WTC11 (cell line): ENCODE measurements around the gene FLT1. TPM values are rescaled to one million over a fixed set of nuclear protein-coding genes. Genes with fewer than 3 reads are reported as not detected.

Source experiments
- ATAC-seq: fragments of 200-7000 bp; cut with Tn5 transposase; 2 replicates; pipeline ENCODE4 v1.10.0; 2021; ENCODE audit warnings: mild to moderate bottlenecking, moderate library complexity
- CTCF ChIA-PET: fragments of 300-600 bp; sonication (Branson Sonifier 250); formaldehyde crosslinking; loops from one replicate; lab custom pipeline; 2021; ENCODE audit warnings: antibody characterized with exemption; lab: Charles Lee
- POLR2A ChIA-PET: fragments of 350-600 bp; sonication (Branson Sonifier 250); formaldehyde crosslinking; loops from one replicate; lab custom pipeline; 2021; ENCODE audit warnings: antibody characterized with exemption; lab: Charles Lee
- DNase-seq: peaks from one replicate; pipeline ENCODE4 v3.0.0; 2021; ENCODE audit warnings: low spot score
- H3K27ac Mint-ChIP-seq: 2 replicates; pipeline ENCODE4 v1.8.0; 2021; ENCODE audit warnings: mixed read lengths
- H3K27me3 Mint-ChIP-seq: 2 replicates; pipeline ENCODE4 v1.8.0; 2021; ENCODE audit warnings: low read depth, mild to moderate bottlenecking, moderate library complexity, mixed read lengths
- H3K36me3 Mint-ChIP-seq: 2 replicates; pipeline ENCODE4 v1.8.0; 2021; ENCODE audit warnings: mixed read lengths
- H3K4me1 Mint-ChIP-seq: 2 replicates; pipeline ENCODE4 v1.8.0; 2022; ENCODE audit warnings: mixed read lengths
- H3K4me3 Mint-ChIP-seq: 2 replicates; pipeline ENCODE4 v1.8.0; 2021; ENCODE audit warnings: mild to moderate bottlenecking, moderate library complexity, mixed read lengths
- H3K9me3 Mint-ChIP-seq: 2 replicates; pipeline ENCODE4 v1.8.0; 2021; ENCODE audit warnings: mixed read lengths
- ATF1 ChIP-seq: sonication (generic); formaldehyde crosslinking; IDR thresholded peaks from 2 replicates; pipeline ENCODE4 v1.8.1; 2023; ENCODE audit warnings: mild to moderate bottlenecking, moderate library complexity, missing genetic modification reagents
- CREM ChIP-seq: sonication (generic); formaldehyde crosslinking; IDR thresholded peaks from 2 replicates; pipeline ENCODE4 v1.8.1; 2022; ENCODE audit warnings: mild to moderate bottlenecking, missing genetic modification reagents, moderate library complexity
- ERG ChIP-seq: fragments of 250-450 bp; sonication (Bioruptor Pico); IDR thresholded peaks from 2 replicates; pipeline ENCODE4 v1.8.0; 2021; ENCODE audit warnings: mild to moderate bottlenecking
- FOXP1 ChIP-seq: sonication (generic); formaldehyde crosslinking; IDR thresholded peaks from 2 replicates; pipeline ENCODE4 v1.8.0; 2022; ENCODE audit warnings: missing genetic modification reagents, mild to moderate bottlenecking, moderate library complexity, borderline replicate concordance
- GTF2I ChIP-seq: fragments of 250-450 bp; sonication (Bioruptor Pico); conservative IDR thresholded peaks from 2 replicates; pipeline ENCODE4 v1.4.0; 2021; ENCODE audit warnings: mild to moderate bottlenecking
- HMGXB4 ChIP-seq: sonication (generic); formaldehyde crosslinking; IDR thresholded peaks from 2 replicates; pipeline ENCODE4 v1.8.1; 2023; ENCODE audit warnings: mild to moderate bottlenecking, moderate library complexity, missing genetic modification reagents
- IRF2 ChIP-seq: sonication (generic); formaldehyde crosslinking; IDR thresholded peaks from 2 replicates; pipeline ENCODE4 v1.8.0; 2022; ENCODE audit warnings: low read depth, missing genetic modification reagents, borderline replicate concordance
- JAZF1 ChIP-seq: fragments of 250-450 bp; sonication (Bioruptor Pico); IDR thresholded peaks from 2 replicates; pipeline ENCODE4 v1.9.0; 2021; ENCODE audit warnings: moderate library complexity, mild to moderate bottlenecking, inconsistent platforms
- KAT7 ChIP-seq: sonication (generic); formaldehyde crosslinking; IDR thresholded peaks from 2 replicates; pipeline ENCODE4 v1.8.1; 2023; ENCODE audit warnings: missing genetic modification reagents, mild to moderate bottlenecking, borderline replicate concordance
- MAX ChIP-seq: sonication (generic); formaldehyde crosslinking; IDR thresholded peaks from 2 replicates; pipeline ENCODE4 v1.8.0; 2022; ENCODE audit warnings: mild to moderate bottlenecking, missing genetic modification reagents
- MXD4 ChIP-seq: fragments of 250-450 bp; sonication (Bioruptor Pico); IDR thresholded peaks from 2 replicates; pipeline ENCODE4 v1.8.0; 2021; ENCODE audit warnings: mild to moderate bottlenecking, moderate library complexity, borderline replicate concordance
- NFATC4 ChIP-seq: fragments of 250-450 bp; sonication (Bioruptor Pico); IDR thresholded peaks from 2 replicates; pipeline ENCODE4 v1.9.0; 2021; ENCODE audit warnings: mild to moderate bottlenecking
- NR1H2 ChIP-seq: sonication (generic); formaldehyde crosslinking; IDR thresholded peaks from 2 replicates; pipeline ENCODE4 v1.9.0; 2021; ENCODE audit warnings: mild to moderate bottlenecking, moderate library complexity, missing genetic modification reagents
- PREB ChIP-seq: sonication (generic); formaldehyde crosslinking; IDR thresholded peaks from 2 replicates; pipeline ENCODE4 v1.8.1; 2022; ENCODE audit warnings: mild to moderate bottlenecking, missing genetic modification reagents, moderate library complexity, borderline replicate concordance
- PRRX2 ChIP-seq: fragments of 250-450 bp; sonication (Bioruptor Pico); IDR thresholded peaks from 2 replicates; pipeline ENCODE4 v1.8.0; 2021; ENCODE audit warnings: mild to moderate bottlenecking
- SMAD3 ChIP-seq: sonication (generic); formaldehyde crosslinking; IDR thresholded peaks from 2 replicates; pipeline ENCODE4 v1.8.0; 2022; ENCODE audit warnings: missing genetic modification reagents, mild to moderate bottlenecking, borderline replicate concordance
- SOX15 ChIP-seq: fragments of 250-450 bp; sonication (Bioruptor Pico); IDR thresholded peaks from 2 replicates; pipeline ENCODE4 v1.9.0; 2021; ENCODE audit warnings: mild to moderate bottlenecking
- STAT6 ChIP-seq: sonication (generic); formaldehyde crosslinking; conservative IDR thresholded peaks from 2 replicates; pipeline ENCODE4 v1.8.1; 2023; ENCODE audit warnings: mild to moderate bottlenecking, low read depth, missing genetic modification reagents, moderate library complexity
- TEAD1 ChIP-seq: sonication (generic); formaldehyde crosslinking; IDR thresholded peaks from 2 replicates; pipeline ENCODE4 v1.8.0; 2022; ENCODE audit warnings: mild to moderate bottlenecking, missing genetic modification reagents
- ZMAT4 ChIP-seq: fragments of 250-450 bp; sonication (Bioruptor Pico); IDR thresholded peaks from 2 replicates; pipeline ENCODE4 v1.9.0; 2021; ENCODE audit warnings: mild to moderate bottlenecking
- ZNF232 ChIP-seq: sonication (generic); formaldehyde crosslinking; IDR thresholded peaks from 2 replicates; pipeline ENCODE4 v1.8.0; 2022; ENCODE audit warnings: mild to moderate bottlenecking, missing genetic modification reagents
- ZNF317 ChIP-seq: sonication (generic); formaldehyde crosslinking; IDR thresholded peaks from 2 replicates; pipeline ENCODE4 v1.8.1; 2023; ENCODE audit warnings: low read depth, mild to moderate bottlenecking, moderate library complexity, missing genetic modification reagents, borderline replicate concordance
- ZNF671 ChIP-seq: fragments of 250-450 bp; sonication (Bioruptor Pico); IDR thresholded peaks from 2 replicates; pipeline ENCODE4 v1.8.0; 2021; ENCODE audit warnings: mild to moderate bottlenecking
- ZSCAN18 ChIP-seq: fragments of 250-450 bp; sonication (Bioruptor Pico); IDR thresholded peaks from 2 replicates; pipeline ENCODE4 v2.1.2; 2022; ENCODE audit warnings: mild to moderate bottlenecking, moderate library complexity
- total RNA-seq: library from RNA; stranded (reverse); gene quantifications from 3 replicates; pipeline ENCODE4 v1.2.3, GENCODE V29; 2021

The FLT1 gene
- total RNA-seq, 1 experiment from 2014 or later = 66.3 TPM

GRCh38 chr13:28283600-28283999, 211.3 kb downstream of the FLT1 start:
- TF ChIP-seq GTF2I (CRISPR knock-in tag) = no peak
- no peak for TF ChIP-seq JAZF1 (CRISPR knock-in tag)
- no peak for TF ChIP-seq MXD4 (CRISPR knock-in tag)
- TF ChIP-seq ZMAT4 (CRISPR knock-in tag) = no peak
- TF ChIP-seq CREM (CRISPR knock-in tag) = no peak
- no peak for TF ChIP-seq ZNF317 (CRISPR knock-in tag)
- no peak for TF ChIP-seq IRF2
- POLR2A ChIA-PET = no interaction called here
- Mint-ChIP-seq H3K4me3 (no peak overlapping the region), H3K36me3 (peaks cover 42% of the 10 kb centered on the region), H3K9me3 (no peaks in the 10 kb centered on the region), H3K4me1 (peaks cover 16% of the 10 kb centered on the region), H3K27ac (no peak overlapping the region), H3K27me3 (no peaks in the 10 kb centered on the region)
- DNase-seq (no peak), ATAC-seq (no peak)
- CTCF ChIA-PET = no interaction called here

GRCh38 chr13:28282451-28282850, 212.5 kb downstream of the FLT1 start:
- CTCF ChIA-PET = no interaction called here
- Mint-ChIP-seq H3K9me3 (no peaks in the 10 kb centered on the region), H3K4me1 (peaks cover 16% of the 10 kb centered on the region), H3K36me3 (peaks cover 31% of the 10 kb centered on the region), H3K27me3 (no peaks in the 10 kb centered on the region), H3K4me3 (no peak overlapping the region), H3K27ac (no peak overlapping the region)
- POLR2A ChIA-PET = no interaction called here
- ATAC-seq (no peak), DNase-seq (no peak)
- no peak for TF ChIP-seq ATF1 (CRISPR knock-in tag)
- no peak for TF ChIP-seq STAT6
- TF ChIP-seq NR1H2 (CRISPR knock-in tag) = no peak
- no peak for TF ChIP-seq ZNF671
- TF ChIP-seq IRF2 = no peak
- no peak for TF ChIP-seq PREB
- no peak for TF ChIP-seq ZNF317 (CRISPR knock-in tag)
- TF ChIP-seq ZSCAN18 (CRISPR knock-in tag) = no peak
- no peak for TF ChIP-seq KAT7
- no peak for TF ChIP-seq SMAD3 (CRISPR knock-in tag)
- TF ChIP-seq HMGXB4 (CRISPR knock-in tag) = no peak

GRCh38 chr13:28273919-28274318, 221.0 kb downstream of the FLT1 start:
- H3K9me3 Mint-ChIP-seq = no peaks in the 10 kb centered on the region
- no peaks in the 10 kb centered on the region for H3K27me3 Mint-ChIP-seq
- no peaks in the 10 kb centered on the region for H3K4me1 Mint-ChIP-seq
- peak; percentile 63 for ATAC-seq
- H3K27ac Mint-ChIP-seq = no peak overlapping the region; the same call in 1 of the 2 replicates
- H3K4me3 Mint-ChIP-seq = no peak overlapping the region
- POLR2A ChIA-PET = no interaction called here
- DNase-seq = no peak
- CTCF ChIA-PET = interaction anchor here (0.6 to 1.1 kb wide), 2 partner anchors 223 to 251 kb away, joined by 3 read pairs; no protein-coding TSS in a partner anchor
- peaks cover 3% of the 10 kb centered on the region; the same call in 1 of the 2 replicates for H3K36me3 Mint-ChIP-seq
- TF ChIP-seq NFATC4 (CRISPR knock-in tag) (no peak), SOX15 (CRISPR knock-in tag) (no peak), PRRX2 (no peak), TEAD1 (CRISPR knock-in tag) (no peak), MAX (no peak), ZNF232 (CRISPR knock-in tag) (no peak), ERG (CRISPR knock-in tag) (no peak), FOXP1 (CRISPR knock-in tag) (no peak)
